Sigmoid colon (tissue), 4 donors: ENCODE measurements around the gene OR5AN1.
"Not testable (repeated sequence)": the region's sequence is repeated elsewhere in the genome, so short reads cannot be mapped to it uniquely, and the experiment has no call there.

Experiments used
- CTCF ChIP-seq, 4 experiments: fragments of 450-650 bp in 3 of 4; fragments of 200-600 bp in 1 of 4; IDR thresholded peaks; one replicate each; pipeline ENCODE4 v1.5.1; 2016 to 2019; ENCODE audit warnings: antibody characterized with exemption in 4 of 4, mild to moderate bottlenecking in 3 of 4, moderate library complexity in 2 of 4
- POLR2AphosphoS5 ChIP-seq, 4 donors: sonication (generic); formaldehyde crosslinking; IDR thresholded peaks; one replicate each; pipeline ENCODE4 v1.6.1; 2017; ENCODE audit warnings: antibody characterized with exemption in 4 of 4

- not testable (repeated sequence) for TF ChIP-seq CTCF, POLR2AphosphoS5 (IDR thresholded peaks at IDR 0.05)
These were observed 13.6 kb downstream of the OR5AN1 start for GRCh38 chr11:59372324-59372723.
